WERI-Rb-1 (cell line): ENCODE results near the gene ANKRD12.

Experiments used
- DNase-seq: peaks from one replicate; pipeline ENCODE4 v3.0.0-alpha.2; 2020
- H3K27ac ChIP-seq: fragments of 250-450 bp; sonication (Bioruptor Pico); 2 replicates; pipeline ENCODE4 v1.5.1; 2020; ENCODE audit warnings: mild to moderate bottlenecking, moderate library complexity
- H3K27me3 ChIP-seq: fragments of 250-450 bp; sonication (Bioruptor Pico); 2 replicates; pipeline ENCODE4 v1.5.1; 2021; ENCODE audit warnings: mild to moderate bottlenecking, low read depth, moderate library complexity; ENCODE audit not compliant: insufficient read depth, severe bottlenecking
- H3K36me3 ChIP-seq: fragments of 250-450 bp; sonication (Bioruptor Pico); 2 replicates; pipeline ENCODE4 v1.5.1; 2020; ENCODE audit warnings: mild to moderate bottlenecking, moderate library complexity
- H3K4me3 ChIP-seq: 2 replicates; pipeline ENCODE4 v1.5.1; 2011; ENCODE audit warnings: low read depth, mild to moderate bottlenecking, control low read depth, low read length
- H3K9me3 ChIP-seq: fragments of 250-450 bp; sonication (Bioruptor Pico); 2 replicates; pipeline ENCODE4 v1.5.1; 2021; ENCODE audit warnings: mild to moderate bottlenecking, moderate library complexity; ENCODE audit not compliant: severe bottlenecking
- TF ChIP-seq, protein P1 (sequence below): IDR thresholded peaks from 2 replicates; pipeline ENCODE4 v1.5.1; 2011; ENCODE audit warnings: low read depth, mild to moderate bottlenecking, control low read depth, inconsistent platforms, low read length

ANKRD12 gene

DNA sequence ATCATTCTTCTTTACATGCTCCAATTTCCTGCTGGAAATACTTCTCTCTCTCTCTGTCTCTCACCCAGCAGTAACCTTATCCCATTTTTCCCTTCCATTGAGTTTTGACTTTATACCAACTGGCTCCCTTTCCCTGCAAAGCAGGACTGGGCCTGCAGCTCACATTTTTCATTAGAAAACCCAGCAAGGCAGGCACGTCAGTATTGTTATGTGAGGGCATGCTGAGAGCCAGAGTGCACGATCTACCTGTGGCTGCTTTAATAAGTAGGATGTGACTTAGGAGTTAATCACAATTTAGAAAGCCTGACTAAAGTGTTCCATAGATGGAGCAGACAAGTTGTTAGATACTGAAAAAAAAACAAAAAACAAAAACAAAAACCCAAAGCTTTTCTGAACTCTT is 39.2 kb upstream of the ANKRD12 start:
- H3K9me3 ChIP-seq = peaks cover 2% of the 10 kb centered on the region
- TF ChIP-seq, protein P1, sequence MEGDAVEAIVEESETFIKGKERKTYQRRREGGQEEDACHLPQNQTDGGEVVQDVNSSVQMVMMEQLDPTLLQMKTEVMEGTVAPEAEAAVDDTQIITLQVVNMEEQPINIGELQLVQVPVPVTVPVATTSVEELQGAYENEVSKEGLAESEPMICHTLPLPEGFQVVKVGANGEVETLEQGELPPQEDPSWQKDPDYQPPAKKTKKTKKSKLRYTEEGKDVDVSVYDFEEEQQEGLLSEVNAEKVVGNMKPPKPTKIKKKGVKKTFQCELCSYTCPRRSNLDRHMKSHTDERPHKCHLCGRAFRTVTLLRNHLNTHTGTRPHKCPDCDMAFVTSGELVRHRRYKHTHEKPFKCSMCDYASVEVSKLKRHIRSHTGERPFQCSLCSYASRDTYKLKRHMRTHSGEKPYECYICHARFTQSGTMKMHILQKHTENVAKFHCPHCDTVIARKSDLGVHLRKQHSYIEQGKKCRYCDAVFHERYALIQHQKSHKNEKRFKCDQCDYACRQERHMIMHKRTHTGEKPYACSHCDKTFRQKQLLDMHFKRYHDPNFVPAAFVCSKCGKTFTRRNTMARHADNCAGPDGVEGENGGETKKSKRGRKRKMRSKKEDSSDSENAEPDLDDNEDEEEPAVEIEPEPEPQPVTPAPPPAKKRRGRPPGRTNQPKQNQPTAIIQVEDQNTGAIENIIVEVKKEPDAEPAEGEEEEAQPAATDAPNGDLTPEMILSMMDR = no peak
- no peak for DNase-seq
- H3K27me3 ChIP-seq = no peaks in the 10 kb centered on the region
- H3K4me3 ChIP-seq = no peak overlapping the region
- no peaks in the 10 kb centered on the region for H3K36me3 ChIP-seq
- H3K27ac ChIP-seq = no peak overlapping the region

DNA sequence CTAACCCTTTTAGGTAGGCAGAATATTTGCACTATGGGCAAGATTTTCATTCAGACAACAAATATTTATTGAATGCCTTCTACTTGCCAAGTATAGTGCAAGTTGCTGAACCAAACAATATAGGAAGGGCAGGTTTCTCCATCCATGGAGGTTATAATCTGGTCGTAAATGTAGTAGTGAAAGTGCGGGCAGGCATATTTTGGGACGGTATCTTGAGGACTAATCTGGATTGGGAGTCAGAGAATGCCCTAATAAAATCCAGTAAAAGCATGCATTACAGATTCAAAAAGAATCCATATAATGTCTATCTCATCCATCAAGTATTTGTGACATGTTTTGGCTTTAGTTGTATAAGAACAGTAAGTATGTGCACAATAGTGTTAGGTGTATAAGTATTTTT is 35.8 kb upstream of the ANKRD12 start:
- no peak overlapping the region; the same call in 1 of the 2 replicates for H3K4me3 ChIP-seq
- DNase-seq = no peak
- H3K27ac ChIP-seq = no peak overlapping the region
- TF ChIP-seq, protein P1 = no peak
- no peaks in the 10 kb centered on the region for H3K27me3 ChIP-seq
- H3K9me3 ChIP-seq = no peaks in the 10 kb centered on the region
- peaks cover 7% of the 10 kb centered on the region for H3K36me3 ChIP-seq

DNA sequence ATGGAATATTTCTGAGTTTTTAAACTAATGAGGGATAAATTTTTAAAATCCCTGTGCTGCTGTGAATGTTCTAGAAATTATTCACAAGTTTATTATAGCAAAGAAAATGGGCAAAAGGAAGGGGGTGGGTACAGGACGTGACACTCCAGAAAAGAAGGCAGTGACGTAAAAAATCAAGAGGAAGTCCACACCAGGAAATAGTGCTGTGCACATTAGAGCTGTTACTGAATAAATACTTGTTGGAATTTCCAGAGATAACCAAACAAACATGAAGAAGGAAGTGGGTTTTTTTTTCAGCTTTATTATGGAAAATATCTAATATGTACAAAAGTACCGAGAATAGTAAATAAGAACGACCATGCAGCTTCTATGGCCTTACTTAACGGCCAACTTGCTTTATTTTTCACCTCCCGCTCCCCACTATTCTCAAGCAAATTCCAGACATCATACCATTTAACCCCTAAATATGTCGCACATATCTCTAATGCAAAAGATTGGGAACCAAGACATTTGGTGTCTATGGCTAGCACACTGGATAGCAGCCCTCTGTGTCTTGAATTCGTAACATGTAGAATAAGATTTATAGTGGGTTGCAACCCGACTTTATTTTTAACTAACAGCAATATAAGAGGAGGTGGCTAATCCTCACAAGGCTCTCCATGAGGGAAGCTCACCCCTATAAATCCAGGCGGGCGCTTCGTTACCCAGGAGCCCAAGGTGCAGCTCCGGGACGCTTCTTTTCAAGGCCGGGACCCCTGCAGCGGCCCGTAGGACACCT is 34.7 kb upstream of the ANKRD12 start:
- Histone ChIP-seq H3K27me3 (no peaks in the 10 kb centered on the region), H3K4me3 (peak overlapping the region; percentile 83), H3K9me3 (no peaks in the 10 kb centered on the region), H3K36me3 (peaks cover 7% of the 10 kb centered on the region), H3K27ac (peak overlapping the region; percentile 68)
- TF ChIP-seq, protein P1 = no peak
- no peak for DNase-seq

DNA sequence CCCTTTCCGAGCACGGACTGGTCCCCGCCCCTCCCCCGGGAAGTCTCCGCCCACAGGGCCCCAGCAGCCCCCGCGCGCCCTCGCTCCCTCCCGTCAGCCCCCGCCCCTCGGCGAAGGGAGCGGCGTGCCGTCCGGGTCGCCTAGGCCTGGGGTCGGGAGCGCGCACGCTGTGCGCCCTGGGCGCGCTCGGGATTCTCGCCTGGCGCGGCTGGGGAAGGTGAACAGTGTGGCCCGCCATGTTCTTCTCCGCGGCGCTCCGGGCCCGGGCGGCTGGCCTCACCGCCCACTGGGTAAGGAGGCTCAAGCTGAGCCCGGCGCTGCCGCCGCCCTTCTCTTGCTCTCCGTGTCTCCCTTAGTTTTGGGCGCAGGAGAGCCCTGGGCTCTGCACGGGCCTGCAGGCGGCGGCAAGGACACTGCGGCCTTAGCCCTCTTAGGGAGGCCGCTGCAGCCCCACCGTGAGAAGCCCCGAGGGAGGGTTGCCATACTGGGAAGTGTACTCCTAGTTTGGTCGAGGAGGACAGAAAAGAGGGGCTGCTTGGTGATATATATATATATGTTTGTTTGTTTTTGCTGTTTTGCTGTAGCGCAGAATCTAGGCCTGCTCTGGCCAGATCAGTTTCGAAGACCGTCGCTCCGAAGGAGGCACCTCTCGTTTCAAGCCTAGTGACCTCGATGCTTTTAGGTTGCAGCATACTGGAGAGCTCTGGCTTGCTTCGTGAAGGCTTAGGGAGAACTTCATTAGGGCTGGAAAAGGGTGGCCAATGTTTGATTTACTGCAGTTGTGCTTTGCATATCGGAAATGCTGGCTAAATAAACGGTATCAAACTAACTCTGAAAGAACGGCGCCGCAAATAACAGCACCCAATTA is 33.8 kb upstream of the ANKRD12 start, which contains the start of gene NDUFV2:
Gene NDUFV2 (plus strand): TSS at position 192 of the 868 bp plus-strand sequence. CDS start 45 bp downstream, at position 237.
- TF ChIP-seq, protein P1 = no peak
- H3K4me3 ChIP-seq = peak within 1 kb of the TSS; percentile 83
- peaks cover 7% of the 10 kb centered on the region for H3K36me3 ChIP-seq
- H3K27ac ChIP-seq = peak within 1 kb of the TSS; percentile 95
- H3K27me3 ChIP-seq = no peaks in the 10 kb centered on the region
- H3K9me3 ChIP-seq = no peaks in the 10 kb centered on the region
- peak; percentile 97 for DNase-seq

DNA sequence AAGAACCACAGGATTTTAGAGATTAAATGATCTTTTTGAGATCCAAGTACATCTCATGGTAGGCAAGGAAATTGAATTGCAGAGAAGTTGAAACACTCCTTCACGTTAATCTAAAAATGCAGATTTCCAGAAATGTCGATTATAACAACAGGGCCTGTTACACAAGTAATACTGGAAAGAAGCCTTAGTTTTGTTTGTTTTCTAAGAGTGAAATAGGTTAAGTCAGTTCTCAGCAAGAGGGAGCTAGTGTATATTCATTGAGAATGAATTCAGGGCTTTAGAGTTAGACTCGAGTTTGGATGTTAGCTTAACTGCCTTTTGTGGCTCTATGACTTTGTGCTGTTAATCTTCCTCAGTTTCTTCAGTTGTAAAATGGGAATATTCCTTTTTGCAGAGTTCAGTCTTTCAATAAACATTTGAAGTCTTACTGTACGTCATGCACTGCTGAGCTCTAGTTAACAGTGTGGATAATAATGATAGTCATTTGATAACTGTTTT is 33.2 kb upstream of the ANKRD12 start:
- H3K27ac ChIP-seq = peak overlapping the region; percentile 95
- DNase-seq = no peak
- no peaks in the 10 kb centered on the region for H3K9me3 ChIP-seq
- TF ChIP-seq, protein P1 = no peak
- no peaks in the 10 kb centered on the region for H3K27me3 ChIP-seq
- H3K4me3 ChIP-seq = peak overlapping the region; percentile 83
- peaks cover 7% of the 10 kb centered on the region for H3K36me3 ChIP-seq
